Amniotic epithelial cell (primary cell): ENCODE data around the gene FAM181B.
"Not testable (repeated sequence)": the region's sequence is repeated elsewhere in the genome, so short reads cannot be mapped to it uniquely, and the experiment has no call there.

Experiments used
- DNase-seq: peaks from one replicate; pipeline ENCODE4 v3.0.0-alpha.2; 2010; ENCODE audit warnings: low read depth

Gene FAM181B

DNA sequence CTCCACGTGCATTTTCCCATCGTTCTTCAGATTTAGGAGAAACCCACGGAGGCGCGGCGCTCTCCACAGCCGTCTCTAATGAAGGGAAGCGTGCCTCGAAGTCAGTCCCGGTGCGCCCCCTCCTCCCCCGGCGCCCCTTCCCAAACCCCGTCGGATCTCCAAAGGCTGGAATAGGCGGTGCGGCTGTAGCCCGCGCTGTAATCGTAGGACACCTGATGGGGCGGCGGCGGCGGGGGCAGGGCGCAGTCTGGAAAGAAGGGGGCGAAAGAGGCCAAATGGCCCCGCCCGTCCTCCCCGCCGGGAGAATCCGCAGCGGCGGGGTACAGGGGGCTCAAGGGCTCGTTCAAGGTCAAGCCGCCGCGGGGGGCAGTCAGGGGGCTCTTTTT, 1.3 kb downstream of the FAM181B start:
- no peak for DNase-seq

DNA sequence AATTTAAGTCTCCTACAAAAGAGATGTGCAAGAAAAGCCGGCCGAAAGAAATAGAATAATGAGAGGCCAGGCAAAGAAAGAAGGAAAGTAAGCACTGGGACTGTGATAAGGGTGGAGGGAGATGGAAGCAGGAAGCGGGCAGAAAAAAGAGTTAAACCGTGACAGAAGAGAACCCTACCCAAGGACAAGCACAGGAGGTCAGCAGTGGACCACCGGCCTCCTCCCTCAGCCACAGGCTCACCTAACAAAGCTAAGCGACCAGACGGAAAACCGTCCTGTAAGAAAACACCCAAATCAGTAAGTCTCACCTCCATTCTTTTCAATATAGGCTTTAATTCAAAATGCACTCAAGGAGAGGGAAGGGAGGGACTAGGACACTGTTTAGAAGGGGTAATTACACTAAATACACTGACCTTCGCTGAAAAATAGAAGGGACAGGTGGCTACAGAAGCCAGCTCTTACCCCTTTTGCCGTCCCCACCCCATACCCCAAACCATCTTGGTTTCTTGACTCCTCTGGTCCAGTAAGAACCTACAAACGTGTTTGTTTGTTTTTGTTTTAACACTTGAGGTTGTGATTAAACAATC, 1.9 kb downstream of the FAM181B start:
- DNase-seq, result no peak

DNA sequence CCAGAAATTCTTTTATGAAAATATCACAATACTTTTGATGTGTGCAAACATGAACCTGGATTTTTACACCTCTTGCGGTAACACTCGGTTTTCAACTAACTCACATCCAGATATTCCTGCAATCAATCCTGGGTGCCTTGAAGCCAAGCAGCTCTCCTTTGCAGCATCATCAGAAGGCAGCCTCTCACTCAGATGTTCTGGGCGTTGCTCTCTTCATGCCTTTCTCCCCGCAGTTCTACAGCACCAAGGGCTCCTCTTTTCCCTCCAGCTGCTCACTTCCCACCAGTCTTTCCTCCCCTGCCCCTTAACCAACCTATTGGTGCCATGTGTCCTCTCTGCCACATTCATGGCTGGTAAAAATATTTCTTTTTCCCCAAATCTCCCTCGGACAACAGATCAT, 2.9 kb downstream of the FAM181B start:
- DNase-seq, result no peak

DNA sequence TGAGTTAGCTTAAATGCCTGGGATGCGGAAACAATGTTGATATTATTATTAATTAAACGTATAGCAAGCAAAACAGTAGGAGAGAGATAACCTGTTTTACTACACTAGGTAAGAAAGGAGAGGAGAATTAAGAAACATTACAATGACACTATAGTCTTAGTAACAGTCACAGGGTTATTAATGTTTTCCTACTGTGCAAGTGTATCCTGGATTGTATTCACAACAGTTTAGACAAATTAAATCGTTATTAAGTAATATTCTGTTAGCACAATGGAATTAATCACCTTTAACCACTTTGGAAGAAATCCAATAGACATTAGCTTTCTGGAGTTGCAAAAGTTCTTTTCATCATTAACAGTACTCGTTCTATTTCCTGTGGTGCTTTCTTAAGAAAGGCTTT, 3.4 kb downstream of the FAM181B start:
- DNase-seq, result no peak

DNA sequence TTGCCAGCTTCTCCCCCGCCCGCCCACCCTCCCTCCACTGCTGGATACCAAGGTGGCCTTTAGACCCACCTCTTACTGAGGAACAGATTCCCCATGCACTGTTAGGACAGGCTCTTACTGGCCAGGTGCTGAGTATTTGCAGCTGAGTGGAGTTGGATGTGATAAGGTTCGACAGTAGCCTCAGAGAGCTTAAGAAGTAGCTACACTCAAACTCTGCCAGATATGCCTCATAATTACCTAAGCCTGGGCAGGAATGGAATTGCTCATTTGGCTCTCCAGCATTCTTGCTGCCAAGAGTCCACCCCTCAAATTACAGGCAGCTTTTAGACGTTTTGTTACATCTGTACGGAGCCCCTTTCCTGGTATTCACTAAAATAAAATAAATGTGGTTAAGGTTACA, 9.6 kb downstream of the FAM181B start:
- DNase-seq, result no peak

DNA sequence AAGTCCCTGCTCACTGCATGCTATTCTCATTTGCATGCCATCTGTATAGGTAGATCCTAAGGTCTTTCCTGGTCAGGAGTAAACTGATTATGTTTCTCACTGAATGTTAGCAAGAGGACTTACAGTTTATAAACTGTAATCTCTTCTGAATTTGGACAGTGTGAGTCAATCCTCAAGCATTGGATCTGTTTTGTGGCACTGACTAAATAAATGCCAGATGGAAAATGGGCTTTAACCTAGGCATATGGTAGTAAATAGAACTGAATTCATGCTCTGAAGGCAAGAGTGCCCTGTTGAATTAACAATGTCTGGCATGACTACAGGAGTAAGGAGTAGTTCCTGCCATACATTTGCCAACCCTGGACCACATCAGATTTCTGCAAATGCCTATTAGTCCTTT, 11.4 kb downstream of the FAM181B start:
- DNase-seq, result no peak

DNA sequence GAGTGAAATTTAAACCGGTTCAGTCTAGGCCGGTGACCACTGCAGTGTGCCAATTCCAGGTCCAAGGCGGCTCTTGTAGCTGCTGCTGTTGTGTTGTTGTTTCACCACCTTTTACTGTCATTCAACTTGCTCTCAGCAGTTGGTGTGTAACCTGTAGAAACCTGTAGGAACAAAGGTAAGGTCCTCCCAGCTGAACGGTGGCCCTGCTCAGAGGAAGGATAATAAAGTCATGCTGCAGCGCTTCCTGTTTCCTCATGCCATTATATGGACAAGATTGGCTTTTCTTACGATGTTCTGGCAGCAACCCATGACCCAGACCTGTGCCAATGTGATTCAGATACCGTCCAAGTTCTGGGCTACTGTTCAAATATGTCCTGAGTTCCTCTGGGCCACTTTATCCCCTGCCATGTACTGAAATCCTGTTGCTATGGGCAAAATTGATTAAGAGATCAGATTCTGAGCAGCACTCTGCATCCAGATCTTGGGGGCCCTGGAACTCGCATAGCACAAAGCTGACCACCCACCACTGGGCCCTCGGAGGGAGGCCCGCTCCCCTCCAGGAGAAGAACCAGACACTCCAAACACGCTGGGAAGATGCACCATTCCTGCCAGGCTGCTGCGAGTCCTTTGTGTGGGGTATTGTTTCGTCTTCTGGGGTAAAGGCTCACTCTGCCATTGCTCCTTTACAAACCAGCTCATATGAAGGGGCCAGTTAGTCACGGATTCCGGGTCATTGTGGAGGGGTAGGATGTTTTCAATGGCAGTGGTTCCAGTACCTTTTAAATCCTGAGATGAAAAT, 13.2 kb downstream of the FAM181B start:
- no peak for DNase-seq

DNA sequence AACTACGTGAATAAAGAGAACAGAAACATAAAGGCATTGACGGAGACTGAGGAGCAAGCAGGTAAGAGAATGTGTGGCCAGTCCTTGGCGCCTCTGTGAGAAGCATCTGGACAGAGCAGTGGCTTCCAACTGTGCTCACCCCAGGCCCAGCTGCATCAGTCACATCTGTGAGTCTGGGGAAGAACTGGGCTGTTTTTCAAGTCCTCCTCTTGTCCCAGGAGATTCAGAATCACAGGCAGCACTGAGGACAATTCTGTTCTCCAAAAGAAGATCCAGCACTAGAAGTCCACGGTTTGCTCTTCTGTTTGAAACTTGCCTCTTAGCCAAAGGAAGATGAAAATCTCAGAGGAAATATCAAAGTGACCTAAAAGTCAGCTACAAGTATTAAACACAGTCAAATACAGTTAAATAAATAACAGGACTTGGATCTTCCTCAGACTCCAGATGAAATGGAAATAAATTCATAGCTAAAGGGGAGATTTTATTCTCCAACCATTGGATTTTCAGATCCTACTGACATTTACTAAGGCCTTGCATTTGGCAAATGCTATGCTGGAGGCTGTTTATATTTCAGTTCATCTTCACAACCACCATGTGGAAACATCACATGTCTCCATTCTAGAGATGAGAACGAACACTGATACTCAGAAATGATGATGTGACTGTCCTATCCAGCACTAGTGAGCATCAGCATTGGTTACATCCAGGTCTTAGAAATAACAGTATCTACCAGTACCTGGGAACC, 14.1 kb downstream of the FAM181B start:
- no peak for DNase-seq

DNA sequence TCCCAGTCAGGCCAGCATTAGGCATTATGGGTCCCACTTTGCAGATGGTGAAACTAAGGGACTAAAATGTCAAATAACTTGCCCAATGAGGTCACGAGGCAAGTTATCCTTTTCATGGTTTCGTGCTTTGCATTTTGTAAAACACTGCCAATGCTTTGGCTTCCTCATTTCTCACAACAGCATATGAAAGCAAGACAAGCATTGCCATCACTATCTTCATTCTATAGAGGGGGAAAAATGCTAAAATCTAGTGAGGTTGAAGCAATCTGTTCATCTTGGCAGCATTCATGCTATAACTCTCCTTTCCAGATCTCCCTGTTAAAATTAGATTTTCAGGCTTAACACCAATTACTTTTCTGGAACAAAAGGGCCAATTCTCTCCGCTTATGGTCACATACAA, 14.8 kb downstream of the FAM181B start:
- no peak for DNase-seq

DNA sequence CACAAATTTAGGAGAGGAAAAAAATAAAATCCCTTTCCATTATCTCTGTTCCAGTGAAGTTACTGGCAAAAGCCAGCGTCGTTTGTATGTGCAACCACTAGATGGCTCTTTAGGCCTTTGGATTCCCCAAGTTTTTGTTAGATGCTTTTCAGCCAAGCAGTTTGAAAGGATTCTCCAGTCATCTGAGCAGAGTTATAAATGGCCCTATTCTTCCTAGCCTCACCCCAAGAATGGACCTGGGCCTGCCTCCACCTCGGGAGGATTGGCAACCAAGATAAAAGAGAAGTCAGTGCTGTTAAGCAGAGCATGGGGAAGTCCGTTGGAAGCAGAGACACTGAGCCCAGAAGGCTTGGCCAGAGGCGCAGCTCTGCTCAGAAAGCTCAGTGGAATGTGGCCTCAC, 15.4 kb downstream of the FAM181B start:
- DNase-seq, result peak; percentile 22

DNA sequence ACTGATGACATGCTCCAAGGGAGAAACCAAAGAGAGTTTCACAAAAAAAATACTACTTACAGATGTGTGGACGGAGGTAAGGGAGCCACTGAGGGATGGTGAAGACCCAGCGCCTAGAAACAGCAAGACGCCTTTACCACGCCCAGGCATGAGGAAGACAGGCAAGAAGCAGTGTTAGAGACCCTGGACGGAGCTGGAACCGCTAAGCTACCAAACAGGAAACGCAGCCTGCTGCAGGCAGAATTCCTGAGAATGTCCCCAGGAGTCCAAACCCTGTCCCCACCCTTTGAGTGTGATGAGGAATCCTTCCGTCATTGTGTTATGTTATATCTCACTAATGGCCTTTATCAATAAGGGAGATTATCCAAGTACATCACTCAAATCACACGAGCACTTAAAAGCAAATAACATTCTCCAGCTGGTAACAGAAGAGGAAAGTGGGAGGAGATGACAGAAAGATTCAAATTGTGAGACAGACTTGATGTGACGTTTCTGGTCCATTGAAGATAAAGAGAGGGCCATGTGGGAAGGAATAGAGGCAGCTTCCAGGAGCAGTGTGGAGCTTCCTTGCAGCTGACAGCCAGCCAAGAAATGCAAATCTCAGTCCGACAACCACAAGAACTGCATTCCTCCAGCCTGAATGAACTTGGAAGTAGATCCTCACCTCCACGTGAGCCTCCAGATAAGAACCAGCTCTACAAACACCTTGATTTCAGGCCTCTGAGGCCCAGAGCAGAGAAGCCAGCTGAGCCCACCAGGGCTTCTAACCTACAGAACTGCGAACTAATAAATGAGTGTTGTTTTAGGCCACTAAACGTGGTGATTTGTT, 19.1 kb downstream of the FAM181B start:
- peak; percentile 9 for DNase-seq

DNA sequence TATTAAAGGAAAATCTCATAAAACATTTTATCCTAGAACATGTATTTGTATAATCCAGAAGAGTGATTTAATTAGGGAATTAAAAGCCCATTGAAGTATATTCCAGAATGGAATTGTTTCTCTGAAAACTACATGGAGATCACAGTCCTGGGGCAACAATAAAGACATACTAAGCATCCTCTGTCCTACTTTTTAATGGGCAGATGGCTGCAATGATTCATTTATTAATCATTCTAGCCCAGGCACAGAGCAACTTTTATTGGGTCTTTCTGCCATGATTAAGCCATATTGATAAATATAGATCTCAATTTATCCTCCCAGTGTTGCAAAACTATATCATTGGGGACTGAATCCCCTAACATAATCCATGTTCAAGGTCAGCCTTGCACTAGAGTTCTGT, 22.0 kb downstream of the FAM181B start:
- no peak for DNase-seq

DNA sequence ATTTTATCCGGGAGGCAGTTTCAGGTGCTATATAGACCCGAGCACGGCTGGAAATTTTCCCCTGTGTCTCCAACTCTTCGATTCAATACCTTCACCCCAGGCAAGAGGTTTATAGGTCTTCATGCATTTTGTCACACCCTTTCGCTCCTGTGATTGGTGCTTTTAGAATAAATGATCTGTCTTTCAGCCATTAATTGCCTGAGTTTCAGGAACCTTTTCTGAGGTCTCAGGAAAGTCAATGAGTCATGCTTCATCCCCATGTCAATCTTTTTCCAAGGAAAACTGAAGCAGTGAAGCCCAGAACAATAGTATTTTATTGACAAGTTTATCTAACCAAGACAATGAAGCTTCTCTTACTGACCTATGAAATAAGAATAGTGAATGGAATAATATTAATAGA, 29.9 kb downstream of the FAM181B start:
- DNase-seq, result no peak

DNA sequence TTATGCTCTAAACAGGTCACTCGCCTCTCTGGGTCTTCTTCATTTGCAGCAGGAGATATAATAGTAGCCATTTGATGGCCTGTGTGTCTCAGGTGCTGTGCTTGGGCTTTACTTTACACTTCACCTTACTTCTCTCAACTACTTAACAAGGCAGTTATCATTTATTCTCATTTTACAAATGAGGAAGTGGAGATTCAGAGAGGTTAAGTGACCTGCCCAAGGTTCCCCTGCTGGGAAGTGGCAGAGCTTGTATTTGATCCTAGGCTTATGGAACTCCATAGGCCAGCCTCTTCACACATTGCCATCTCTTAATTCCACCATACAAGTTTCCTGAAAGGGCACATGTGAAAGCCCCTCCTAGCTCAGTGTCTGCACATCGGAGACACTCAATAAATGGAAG, 30.4 kb downstream of the FAM181B start:
- no peak for DNase-seq

DNA sequence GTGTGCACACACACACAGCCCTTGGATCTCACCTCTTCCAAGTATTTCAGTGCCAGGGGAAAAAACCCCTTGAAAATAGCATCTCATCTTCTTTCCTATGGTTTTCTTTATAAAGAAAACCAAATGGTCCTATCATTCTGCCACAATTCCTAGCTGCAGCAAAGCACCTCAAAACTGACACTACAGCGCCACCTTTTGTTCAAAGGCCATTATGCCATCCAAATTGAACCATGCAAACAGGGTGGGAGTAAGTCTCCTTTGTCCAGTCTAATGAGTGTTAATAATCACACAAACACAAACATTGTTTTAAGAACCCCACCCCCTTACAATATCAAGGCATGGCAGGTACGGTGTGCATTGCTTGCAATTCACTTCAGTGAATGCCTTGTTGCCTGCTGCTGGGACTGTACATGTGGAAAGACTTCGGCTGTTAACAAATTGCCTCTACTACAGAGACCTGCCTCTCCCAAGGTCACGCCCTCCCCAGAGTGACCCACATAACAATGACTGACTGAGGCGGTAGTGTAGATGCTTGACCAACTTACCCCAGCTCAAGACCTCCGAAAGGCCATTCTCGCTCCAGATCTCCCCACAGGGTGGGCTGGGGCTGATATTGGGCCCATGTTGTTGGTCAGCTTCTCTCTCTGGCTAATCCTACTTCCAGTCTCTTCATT, 31.7 kb downstream of the FAM181B start:
- DNase-seq, result peak; percentile 31

DNA sequence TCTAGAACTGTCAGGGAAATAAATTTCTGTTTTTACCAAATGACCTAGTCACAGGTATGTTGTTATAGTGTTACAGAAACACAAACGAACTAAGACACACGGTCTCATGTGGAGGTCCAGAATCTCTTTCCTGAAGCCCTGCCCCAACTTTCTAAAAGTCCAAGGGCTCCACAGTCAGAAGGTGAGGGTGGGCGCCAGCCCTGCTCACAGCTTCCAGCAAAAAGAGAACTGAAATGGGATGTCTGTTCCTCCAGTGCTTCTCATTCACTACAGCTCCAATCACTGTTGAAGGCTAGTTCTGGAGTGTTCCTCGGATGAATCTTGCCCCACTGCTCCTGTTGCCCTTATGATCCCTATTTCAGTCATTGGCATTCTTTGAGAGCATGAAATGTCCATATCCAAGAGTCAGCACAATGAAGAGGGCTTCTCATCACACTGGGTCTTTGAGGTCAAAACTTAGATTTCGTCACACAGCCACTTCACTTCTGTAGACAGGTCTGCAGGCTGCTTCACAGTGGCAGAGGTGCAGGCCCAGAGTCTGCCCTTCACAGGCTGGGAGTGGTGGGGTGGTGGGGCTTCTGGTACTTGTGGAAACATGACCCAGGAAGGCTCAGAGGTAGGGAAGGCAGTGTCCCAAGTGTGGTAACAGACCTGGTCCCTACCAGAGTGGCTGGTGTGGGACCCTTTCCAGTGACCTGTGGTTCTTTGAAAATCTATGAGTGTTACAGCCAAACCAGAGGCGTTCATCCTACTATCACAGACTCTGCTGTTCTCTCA, 34.9 kb downstream of the FAM181B start:
- no peak for DNase-seq

DNA sequence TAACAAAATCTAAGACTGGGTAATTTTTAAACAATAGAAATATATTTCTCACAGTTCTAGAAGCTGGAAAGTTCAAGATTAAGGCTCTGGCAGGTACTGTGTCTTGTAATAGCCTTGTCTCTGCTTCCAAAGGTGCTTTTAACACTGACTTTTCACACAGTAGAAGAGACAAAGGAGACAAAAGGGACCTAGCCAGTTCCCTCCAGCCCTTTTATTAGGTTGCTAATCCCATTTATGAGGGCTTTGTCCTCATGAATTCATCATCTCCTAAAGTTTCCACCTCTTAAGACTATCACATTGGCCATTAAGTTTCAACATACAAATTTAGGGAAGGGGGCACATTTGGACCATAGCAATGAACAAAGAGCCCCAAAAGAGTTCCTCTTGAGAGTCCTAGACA, 40.7 kb downstream of the FAM181B start:
- no peak for DNase-seq

DNA sequence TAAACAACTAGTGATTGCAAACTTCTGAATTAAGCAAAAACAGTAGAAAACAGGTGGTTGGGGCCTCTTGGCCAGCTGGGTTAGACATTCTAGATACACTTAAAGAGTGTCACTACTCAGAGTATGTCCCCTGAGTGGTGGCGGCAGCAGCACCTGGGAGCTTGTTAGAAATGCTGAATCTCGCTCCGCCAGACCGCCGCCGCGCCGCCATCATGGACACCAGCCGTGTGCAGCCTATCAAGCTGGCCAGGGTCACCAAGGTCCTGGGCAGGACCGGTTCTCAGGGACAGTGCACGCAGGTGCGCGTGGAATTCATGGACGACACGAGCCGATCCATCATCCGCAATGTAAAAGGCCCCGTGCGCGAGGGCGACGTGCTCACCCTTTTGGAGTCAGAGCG, 44.3 kb downstream of the FAM181B start:
- not testable (repeated sequence) for DNase-seq

DNA sequence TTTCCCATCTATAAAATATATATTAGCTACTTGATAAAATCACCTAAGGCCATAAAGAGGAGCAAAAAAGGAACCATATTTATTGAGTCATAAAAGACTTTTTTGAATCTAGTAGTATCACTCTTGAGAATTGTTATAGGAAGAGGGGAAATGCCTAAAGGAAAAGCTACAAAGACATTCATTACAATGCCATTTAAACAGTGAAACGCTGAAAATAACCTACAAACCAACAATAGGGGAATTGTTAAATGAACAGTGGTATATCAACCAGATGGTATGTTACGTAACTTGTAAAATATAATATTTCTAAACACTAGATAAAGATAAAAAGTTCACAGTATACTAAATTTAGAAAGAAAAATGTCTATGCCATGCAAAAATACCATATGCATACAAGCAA, 47.5 kb downstream of the FAM181B start:
- DNase-seq, result no peak

DNA sequence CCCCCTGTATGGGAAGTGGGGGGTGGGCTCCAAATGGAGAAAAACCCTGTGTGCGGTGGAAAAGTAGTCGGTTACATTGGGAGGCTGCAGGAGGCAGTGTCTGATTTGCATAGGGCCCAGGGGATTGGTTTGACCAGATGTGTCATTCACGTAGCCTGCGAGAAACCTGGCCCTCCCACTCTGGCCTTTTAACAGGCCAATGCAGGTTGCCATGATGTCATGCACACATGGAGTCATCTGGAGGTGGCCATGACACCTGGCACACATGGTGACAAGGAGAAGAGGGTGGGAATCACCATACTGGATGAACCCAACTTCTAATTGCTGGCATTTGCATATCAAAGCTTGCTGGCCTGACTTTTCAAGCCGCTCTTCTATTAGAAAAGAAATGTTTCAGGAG, 50.6 kb downstream of the FAM181B start:
- DNase-seq, result no peak
